OCI-LY3 (cell line): Measurements from ENCODE around the gene EPAS1.
A peak's percentile ranks its signal among the peaks of the same experiment; 100 is the strongest.

Source experiments
- H2AFZ ChIP-seq: fragments of 200-600, 300-600 bp; shearing (Covaris generic); 2 replicates; pipeline ENCODE4 v1.6.0; 2014; ENCODE audit warnings: antibody characterized with exemption, low read depth, low read length
- H3K27ac ChIP-seq: fragments of 200-600, 300-600 bp; sonication (generic); 2 replicates; pipeline ENCODE4 v1.5.1; 2014; ENCODE audit warnings: mild to moderate bottlenecking, low read length, moderate library complexity, mixed read lengths
- H3K27me3 ChIP-seq: fragments of 200-600, 300-600 bp; sonication (generic); 2 replicates; pipeline ENCODE4 v1.6.1; 2014; ENCODE audit warnings: low read depth, low read length, mixed read lengths
- H3K36me3 ChIP-seq: fragments of 200-600, 300-600 bp; sonication (generic); replicated peaks from 2 replicates; pipeline ENCODE3; 2014; ENCODE audit warnings: low read depth, low read length, mixed read lengths
- H3K4me1 ChIP-seq: fragments of 300-600, 200-600 bp; sonication (generic); 2 replicates; pipeline ENCODE4 v1.6.1; 2014; ENCODE audit warnings: low read length, mixed read lengths
- H3K4me2 ChIP-seq: fragments of 200-600, 300-600 bp; sonication (generic); 2 replicates; pipeline ENCODE4 v1.6.1; 2014; ENCODE audit warnings: low read length, mixed read lengths
- H3K4me3 ChIP-seq: fragments of 300-600, 200-600 bp; sonication (generic); 2 replicates; pipeline ENCODE4 v1.5.1; 2014; ENCODE audit warnings: antibody characterized with exemption, mild to moderate bottlenecking, low read length, moderate library complexity
- H3K79me2 ChIP-seq: fragments of 300-600, 200-600 bp; shearing (Covaris generic); 2 replicates; pipeline ENCODE4 v1.6.1; 2014; ENCODE audit warnings: mild to moderate bottlenecking, low read length, mixed read lengths
- H3K9ac ChIP-seq: fragments of 300-600, 200-600 bp; shearing (Covaris generic); 2 replicates; pipeline ENCODE4 v1.6.0; 2014; ENCODE audit warnings: mild to moderate bottlenecking, low read length, moderate library complexity
- H3K9me3 ChIP-seq: fragments of 200-600, 300-600 bp; shearing (Covaris generic); 2 replicates; pipeline ENCODE4 v1.6.1; 2014; ENCODE audit warnings: low read length, mixed read lengths; ENCODE audit not compliant: insufficient read depth
- H4K20me1 ChIP-seq: fragments of 200-600, 300-600 bp; sonication (generic); 2 replicates; pipeline ENCODE4 v1.6.1; 2016; ENCODE audit warnings: low read length, mixed read lengths; ENCODE audit not compliant: insufficient read depth
- CTCF ChIP-seq: fragments of 200-600, 300-600 bp; sonication (generic); IDR thresholded peaks from 2 replicates; pipeline ENCODE4 v1.5.1; 2014; ENCODE audit warnings: antibody characterized with exemption, low read length, low read depth
- EZH2phosphoT487 ChIP-seq: fragments of 200-600 bp; shearing (Covaris generic); IDR thresholded peaks from 2 replicates; pipeline ENCODE4 v1.6.1; 2018; ENCODE audit warnings: antibody characterized with exemption, mixed run types, low read depth

EPAS1 gene

GRCh38 chr2:46268196-46268595 is 29.0 kb upstream of the EPAS1 start:
- no peak overlapping the region for H3K9ac ChIP-seq
- TF ChIP-seq CTCF: no peak
- no peak for TF ChIP-seq EZH2phosphoT487
- H3K4me1 ChIP-seq: peaks cover 6% of the 10 kb centered on the region; the same call in 1 of the 2 replicates
- no peaks in the 10 kb centered on the region for H4K20me1 ChIP-seq
- no peak overlapping the region for H2AFZ ChIP-seq
- H3K79me2 ChIP-seq: no peaks in the 10 kb centered on the region
- H3K4me2 ChIP-seq: peak overlapping the region; percentile 46
- H3K27ac ChIP-seq: no peak overlapping the region
- H3K4me3 ChIP-seq: peak overlapping the region; percentile 19
- H3K27me3 ChIP-seq: peaks cover 4% of the 10 kb centered on the region
- no peaks in the 10 kb centered on the region for H3K9me3 ChIP-seq
- H3K36me3 ChIP-seq: no peaks in the 10 kb centered on the region

DNA sequence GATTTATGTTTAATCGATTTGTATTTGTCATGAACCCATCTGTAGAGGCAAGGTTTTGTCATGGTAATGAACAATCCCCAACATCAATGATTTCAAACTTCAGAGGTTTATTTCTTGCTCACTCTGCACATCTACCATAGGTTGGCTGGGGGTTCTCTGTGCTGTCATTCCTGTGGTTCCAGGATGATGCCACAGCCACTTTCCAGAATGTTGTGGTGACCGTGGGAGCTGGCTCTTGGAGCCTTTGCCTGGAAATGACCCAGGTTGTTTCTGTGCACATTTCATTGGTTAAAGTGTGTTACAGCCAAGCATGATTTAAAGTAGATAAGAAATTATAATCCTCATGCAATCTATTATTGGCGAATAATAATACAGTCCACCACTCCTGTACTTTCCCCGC is 28.2 kb upstream of the EPAS1 start:
- no peak for TF ChIP-seq EZH2phosphoT487
- TF ChIP-seq CTCF: no peak
- no peaks in the 10 kb centered on the region for H3K36me3 ChIP-seq
- H2AFZ ChIP-seq: no peak overlapping the region

GRCh38 chr2:46269544-46270273 is 27.5 kb upstream of the EPAS1 start:
- Histone ChIP-seq H4K20me1 (no peaks in the 10 kb centered on the region), H3K27ac (no peak overlapping the region), H3K4me1 (peaks cover 6% of the 10 kb centered on the region; the same call in 1 of the 2 replicates), H3K79me2 (no peaks in the 10 kb centered on the region), H3K9me3 (no peaks in the 10 kb centered on the region), H3K9ac (no peak overlapping the region), H3K4me2 (no peak overlapping the region), H2AFZ (no peak overlapping the region), H3K4me3 (no peak overlapping the region), H3K36me3 (no peaks in the 10 kb centered on the region), H3K27me3 (peaks cover 4% of the 10 kb centered on the region)
- TF ChIP-seq EZH2phosphoT487 (no peak), CTCF (no peak)

More for the DNA sequence above, 28.2 kb upstream of the EPAS1 start:
- H3K27me3 ChIP-seq: peaks cover 4% of the 10 kb centered on the region
- no peaks in the 10 kb centered on the region for H3K79me2 ChIP-seq
- no peak overlapping the region for H3K4me2 ChIP-seq
- H4K20me1 ChIP-seq: no peaks in the 10 kb centered on the region
- no peak overlapping the region for H3K4me3 ChIP-seq
- no peak overlapping the region for H3K27ac ChIP-seq
- H3K9ac ChIP-seq: no peak overlapping the region
- no peaks in the 10 kb centered on the region for H3K9me3 ChIP-seq
- peaks cover 6% of the 10 kb centered on the region; the same call in 1 of the 2 replicates for H3K4me1 ChIP-seq

DNA sequence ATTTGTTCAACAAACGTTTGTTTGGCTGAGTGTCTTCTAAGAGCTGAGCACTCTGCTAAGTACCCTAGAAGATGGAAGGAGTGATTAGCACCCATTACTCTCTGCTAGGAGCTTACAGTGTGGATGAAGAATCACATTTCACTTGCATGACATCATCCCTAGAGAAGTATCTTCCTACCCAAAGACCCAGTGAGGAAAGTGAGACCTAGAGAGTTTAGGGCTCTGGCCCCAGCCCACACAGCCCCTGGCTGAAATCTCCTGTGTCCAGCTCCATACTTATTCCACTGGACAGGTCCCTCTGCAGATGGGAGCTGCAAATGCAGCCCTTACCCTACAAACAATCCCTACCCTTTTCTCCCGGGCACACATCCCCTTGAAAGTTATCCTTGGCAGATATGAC is 26.8 kb upstream of the EPAS1 start:
- H4K20me1 ChIP-seq: no peaks in the 10 kb centered on the region
- H3K9me3 ChIP-seq: no peaks in the 10 kb centered on the region
- TF ChIP-seq EZH2phosphoT487: no peak
- no peak for TF ChIP-seq CTCF
- H3K4me3 ChIP-seq: no peak overlapping the region
- H3K36me3 ChIP-seq: no peaks in the 10 kb centered on the region
- peaks cover 1% of the 10 kb centered on the region for H3K27me3 ChIP-seq
- peaks cover 6% of the 10 kb centered on the region; the same call in 1 of the 2 replicates for H3K4me1 ChIP-seq
- H3K9ac ChIP-seq: no peak overlapping the region
- no peak overlapping the region for H2AFZ ChIP-seq
- no peak overlapping the region for H3K4me2 ChIP-seq
- H3K79me2 ChIP-seq: no peaks in the 10 kb centered on the region
- no peak overlapping the region for H3K27ac ChIP-seq
